GM18498 (cell line): ENCODE results near the gene APBA2.

Experiments used
- ATAC-seq: cut with Tn5 transposase; IDR thresholded peaks from one replicate; pipeline ENCODE4 v1.9.1; 2021; ENCODE audit warnings: mild to moderate bottlenecking, moderate library complexity; ENCODE audit not compliant: unreplicated experiment

Gene APBA2

GRCh38 chr15:28933710-28934445 lies 48.1 kb downstream of the APBA2 start:
- ATAC-seq, result no peak

GRCh38 chr15:28934645-28935044 lies 48.9 kb downstream of the APBA2 start:
- ATAC-seq, result no peak

DNA sequence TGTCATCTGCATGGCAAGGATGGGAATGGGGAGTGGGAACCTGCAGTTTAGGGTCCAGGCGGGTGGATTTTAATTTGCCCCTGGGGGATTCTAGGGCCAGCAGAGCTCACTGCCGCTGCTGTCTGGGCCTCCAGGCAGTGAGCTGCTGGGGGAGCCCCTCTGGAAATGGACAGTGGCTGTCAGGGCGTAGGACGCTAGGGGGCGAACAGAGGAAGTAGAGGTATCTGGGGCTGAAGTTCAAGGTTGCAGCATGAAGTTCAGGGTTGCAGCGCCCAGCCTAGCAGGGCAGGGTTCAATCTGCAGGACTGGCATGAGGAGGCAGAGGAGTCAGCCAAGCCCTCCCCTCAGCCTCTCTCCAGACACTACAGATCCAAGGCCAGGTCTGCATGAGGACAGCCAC lies 49.5 kb downstream of the APBA2 start:
- ATAC-seq, result no peak

GRCh38 chr15:28936081-28936480 lies 50.3 kb downstream of the APBA2 start:
- no peak for ATAC-seq

DNA sequence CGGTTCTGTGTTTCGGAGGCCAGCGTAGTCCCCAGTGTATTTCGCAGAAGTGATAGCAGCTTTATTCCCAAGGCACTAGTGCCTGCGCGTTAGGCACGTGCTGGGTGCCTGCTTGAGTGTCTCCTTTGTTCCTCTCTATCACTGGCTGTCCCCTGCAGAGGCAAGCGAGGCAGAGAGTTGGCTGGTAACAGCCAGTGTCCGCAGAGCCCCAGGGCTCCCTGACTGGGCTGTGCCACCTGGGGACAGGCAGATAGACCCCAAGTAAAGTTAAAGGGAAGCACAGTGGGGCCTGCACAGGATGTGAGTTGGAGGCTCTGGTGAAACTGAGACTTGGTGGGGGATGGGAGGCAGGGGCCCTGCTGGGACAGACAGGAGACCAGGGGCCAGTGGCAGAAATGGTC lies 50.7 kb downstream of the APBA2 start:
- ATAC-seq, result no peak

DNA sequence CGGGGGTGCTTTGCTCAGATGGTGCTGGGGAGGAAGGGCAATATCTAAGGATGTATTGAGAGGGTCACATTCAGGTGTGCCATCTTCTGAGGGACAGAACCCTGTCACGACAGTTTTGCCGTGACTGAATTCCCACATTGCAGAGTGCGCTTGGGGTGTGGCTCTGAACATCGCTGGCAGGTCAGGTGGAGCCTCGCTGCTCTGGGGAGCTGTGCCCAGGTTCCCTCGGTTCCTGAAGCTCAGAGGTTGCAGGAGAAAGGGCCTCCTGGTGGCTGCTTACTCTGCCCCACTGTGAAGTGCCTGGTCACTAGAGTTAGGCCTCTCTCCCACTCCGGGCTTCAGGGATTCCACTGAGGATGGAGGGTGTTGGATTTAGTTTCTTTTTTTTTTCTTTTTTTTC lies 51.5 kb downstream of the APBA2 start:
- no peak for ATAC-seq

DNA sequence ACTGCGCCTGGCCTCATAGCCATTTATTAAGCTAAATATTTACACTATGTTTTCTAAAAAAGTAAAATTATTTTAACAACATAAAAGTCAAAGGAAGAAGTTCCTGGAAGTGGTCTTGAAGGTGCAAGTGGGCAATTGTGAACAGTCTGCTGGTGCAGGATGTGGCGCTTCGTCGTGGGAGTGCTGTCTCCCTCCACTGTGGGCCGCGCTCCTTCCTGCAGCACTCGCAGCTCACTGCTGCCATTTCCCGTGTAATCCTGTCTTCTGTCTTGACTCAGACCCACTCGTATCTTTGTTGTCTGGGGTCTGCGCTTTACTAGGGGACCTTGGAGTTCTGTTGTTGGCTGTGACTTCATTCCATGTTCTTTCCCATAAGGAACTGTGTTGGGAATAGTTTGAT lies 56.3 kb downstream of the APBA2 start:
- no peak for ATAC-seq

DNA sequence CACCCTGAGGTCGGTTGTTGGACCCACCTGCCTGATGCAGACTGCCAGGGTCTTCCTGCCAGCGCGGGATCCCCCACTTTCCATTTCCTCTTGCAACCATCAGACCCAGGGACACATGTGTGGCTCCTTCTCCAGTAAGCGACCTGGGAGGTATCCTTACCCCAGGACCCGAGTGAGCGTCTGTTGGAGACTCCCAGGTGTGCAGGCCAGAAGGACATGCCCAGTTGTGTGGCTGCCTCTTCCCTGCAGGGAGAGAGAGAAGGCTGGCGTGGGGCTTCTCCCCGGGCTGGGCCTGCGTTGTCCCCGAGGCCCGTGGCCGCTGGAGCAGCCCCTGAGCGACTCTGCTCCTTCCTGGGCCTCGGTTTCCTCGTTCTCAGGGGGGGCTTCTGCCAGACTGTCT lies 56.8 kb downstream of the APBA2 start:
- no peak for ATAC-seq

- ATAC-seq, result no peak
Measured at GRCh38 chr15:28943146-28943545, 57.4 kb downstream of the APBA2 start.

- no peak for ATAC-seq
Measured at GRCh38 chr15:28943611-28944230, 57.9 kb downstream of the APBA2 start.

DNA sequence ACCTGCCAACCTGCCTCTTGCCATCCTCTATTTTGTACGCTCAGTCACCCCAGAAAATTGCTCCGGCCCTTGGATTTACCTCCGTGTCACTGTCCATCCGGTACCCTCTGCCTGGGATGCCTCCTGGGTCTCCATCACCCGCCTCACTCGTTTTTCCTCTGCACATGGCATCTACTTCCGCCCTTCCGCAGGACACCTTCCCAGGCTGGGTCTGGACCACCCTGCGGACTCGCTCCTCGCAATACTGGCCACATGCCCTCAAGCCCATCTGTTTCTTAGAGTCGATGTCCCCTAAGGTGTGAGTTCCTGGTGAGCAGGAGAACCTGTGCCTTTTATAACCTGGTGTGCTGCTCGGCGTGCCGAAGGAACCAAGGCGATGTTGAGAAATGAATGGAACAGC lies 58.5 kb downstream of the APBA2 start:
- no peak for ATAC-seq

DNA sequence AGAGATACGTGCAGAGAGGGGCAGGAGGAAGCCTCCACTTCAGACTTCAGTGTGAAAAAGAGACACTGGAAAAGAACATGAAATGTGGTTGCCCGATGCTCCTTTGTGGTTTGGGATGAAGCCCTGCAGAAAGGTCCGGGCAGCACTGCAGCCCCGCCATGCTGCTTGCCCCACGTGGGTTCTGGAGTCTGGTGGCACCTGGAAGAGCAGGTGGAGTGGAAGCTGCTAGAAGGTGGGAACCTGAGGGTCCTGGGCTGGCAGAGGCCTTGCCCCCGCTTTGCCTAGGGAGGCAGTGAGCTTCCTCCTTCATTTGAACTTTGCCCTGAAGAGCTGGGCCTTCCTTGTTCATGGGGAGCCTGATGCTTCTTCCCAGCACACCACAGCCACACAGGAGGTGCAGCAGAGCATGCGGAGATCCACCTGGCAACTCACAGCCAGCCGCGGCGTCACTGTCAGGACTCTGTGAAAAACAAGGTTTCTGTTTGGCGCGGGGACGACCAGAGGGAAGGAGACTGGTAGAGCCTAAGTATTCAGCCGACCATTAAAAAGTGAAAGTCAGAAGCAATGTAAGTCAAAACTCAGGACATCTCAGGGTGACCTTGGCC lies 59.0 kb downstream of the APBA2 start:
- no peak for ATAC-seq

GRCh38 chr15:28945626-28946230 lies 60.0 kb downstream of the APBA2 start:
- ATAC-seq, result no peak

GRCh38 chr15:28946803-28947202 lies 61.0 kb downstream of the APBA2 start:
- no peak for ATAC-seq

GRCh38 chr15:28947221-28947674 lies 61.5 kb downstream of the APBA2 start:
- no peak for ATAC-seq

DNA sequence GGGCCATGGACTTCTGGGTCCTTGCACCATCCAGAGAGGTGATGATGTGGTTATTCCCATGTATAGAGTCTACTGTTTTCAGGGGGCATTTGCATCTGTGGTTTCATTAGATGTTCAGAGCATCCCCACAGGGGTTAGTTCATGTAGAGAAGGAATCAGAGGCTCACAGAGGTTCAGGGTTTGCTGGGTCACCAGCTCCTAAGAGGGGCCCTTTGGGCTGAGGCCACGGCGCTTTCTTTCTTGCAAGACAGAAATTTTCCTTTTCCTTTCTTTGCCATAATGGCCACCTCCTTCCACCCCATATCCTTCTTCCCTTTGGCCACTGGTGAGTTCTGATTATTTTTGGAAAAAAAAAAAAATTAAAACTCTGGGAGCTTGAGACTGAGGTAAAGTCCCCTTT lies 62.3 kb downstream of the APBA2 start:
- no peak for ATAC-seq

GRCh38 chr15:28950916-28951315 lies 65.1 kb downstream of the APBA2 start:
- ATAC-seq, result no peak

DNA sequence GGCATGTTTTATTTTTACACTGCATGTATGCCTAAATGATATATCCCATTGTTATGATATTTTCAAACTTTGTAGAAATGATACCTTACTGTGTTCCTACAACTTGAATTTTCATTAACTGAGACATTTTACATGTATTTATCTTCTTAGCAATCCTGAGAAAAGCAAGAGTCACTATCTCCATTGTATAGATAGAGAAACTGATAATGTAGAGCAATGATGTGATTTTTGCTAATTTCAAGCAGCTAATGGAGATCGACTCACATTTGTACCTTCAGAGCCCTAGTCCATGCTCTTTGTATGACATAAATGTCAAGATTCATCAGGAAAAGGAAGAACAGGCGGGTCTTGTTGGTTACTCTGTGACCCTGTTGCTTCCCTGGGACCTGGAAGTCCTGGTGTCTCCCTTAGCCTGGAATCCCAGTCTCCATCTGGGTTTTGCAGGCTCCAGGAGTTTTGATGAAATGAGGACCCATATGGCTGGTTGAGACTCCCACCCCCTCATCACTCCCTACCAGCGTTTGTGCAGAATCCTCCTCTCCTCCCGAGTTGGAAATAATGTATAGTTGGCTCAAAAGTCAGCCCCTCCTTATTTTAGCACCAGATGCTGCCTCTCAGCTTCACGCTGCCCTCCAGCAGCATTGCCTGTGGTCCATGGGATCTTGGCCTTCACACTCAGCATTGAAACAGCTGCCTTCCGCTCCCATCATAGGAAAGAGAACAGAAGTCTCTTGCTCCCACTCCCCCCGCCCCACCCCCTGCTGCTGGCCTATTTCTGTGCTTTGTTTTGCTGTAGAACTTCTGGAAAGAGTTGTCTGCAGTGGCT lies 67.1 kb downstream of the APBA2 start:
- no peak for ATAC-seq

- no peak for ATAC-seq
Measured at GRCh38 chr15:28953573-28954195, 67.9 kb downstream of the APBA2 start.

DNA sequence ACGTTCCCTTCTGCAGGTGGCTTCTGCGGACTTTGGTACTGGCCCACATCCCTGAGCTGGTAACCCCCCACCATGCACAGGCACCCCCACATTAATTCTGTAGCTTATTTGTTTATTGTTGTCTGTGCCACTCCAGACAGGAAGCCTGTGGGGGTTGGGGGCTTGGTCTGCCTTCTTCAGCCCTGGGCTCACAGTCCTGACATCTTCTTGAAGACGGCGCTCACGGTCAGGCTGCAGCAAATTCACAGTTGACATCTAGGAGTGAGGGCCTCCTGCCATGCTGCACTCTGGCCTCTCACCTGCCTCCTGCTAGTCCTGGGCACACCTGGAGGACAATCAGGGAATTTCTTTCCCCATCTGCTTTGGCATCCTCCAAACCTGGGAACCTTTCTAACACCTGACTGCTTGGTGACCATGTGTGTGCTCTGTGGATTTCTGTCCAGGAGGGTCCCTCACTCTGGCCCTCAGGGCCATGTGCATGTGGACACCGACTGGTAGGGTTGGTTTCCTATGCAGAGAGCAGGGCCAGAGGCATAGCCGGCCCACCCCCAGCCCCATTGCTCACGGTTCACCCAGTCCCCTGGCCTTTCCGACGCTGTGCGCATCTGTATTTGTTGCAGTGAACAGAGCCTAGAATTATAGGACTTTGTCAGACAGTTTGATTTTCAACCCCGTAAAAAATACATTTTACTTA lies 68.8 kb downstream of the APBA2 start:
- ATAC-seq, result no peak
